Activated CD4-positive, alpha-beta T cell treated with anti-CD3 and anti-CD28 coated beads, Interleukin-2, amount 10 ng/mL, durations not matched to agents 7 days and 5 days (primary cell): ENCODE data around the gene TMEM178A. TPM values are rescaled to one million over a fixed set of nuclear protein-coding genes. Genes with fewer than 3 reads are reported as not detected.
"Not testable (repeated sequence)": the region's sequence is repeated elsewhere in the genome, so short reads cannot be mapped to it uniquely, and the experiment has no call there.

Experiments
- CTCF ChIA-PET: fragments of 350-600 bp; sonication (Branson Sonifier 250); formaldehyde crosslinking; loops from one replicate; lab custom pipeline; 2021; ENCODE audit warnings: antibody characterized with exemption; lab: Charles Lee
- POLR2A ChIA-PET: fragments of 350-600 bp; sonication (Branson Sonifier 250); formaldehyde crosslinking; loops from one replicate; lab custom pipeline; 2021; ENCODE audit warnings: antibody characterized with exemption; lab: Charles Lee
- DNase-seq: peaks from one replicate; pipeline ENCODE4 v3.0.0-alpha.2; 2020
- H3K27ac Mint-ChIP-seq: one replicate; pipeline ENCODE4 v1.8.0; 2021; ENCODE audit warnings: mild to moderate bottlenecking, moderate library complexity, mixed read lengths
- H3K27me3 Mint-ChIP-seq: one replicate; pipeline ENCODE4 v1.8.0; 2021; ENCODE audit warnings: mixed read lengths
- H3K36me3 Mint-ChIP-seq: one replicate; pipeline ENCODE4 v1.8.0; 2021; ENCODE audit warnings: low read depth, mixed read lengths
- H3K4me1 Mint-ChIP-seq: one replicate; pipeline ENCODE4 v1.8.0; 2021; ENCODE audit warnings: mixed read lengths
- H3K4me3 Mint-ChIP-seq: one replicate; pipeline ENCODE4 v1.8.0; 2021; ENCODE audit warnings: mild to moderate bottlenecking, moderate library complexity, mixed read lengths
- H3K9me3 Mint-ChIP-seq: one replicate; pipeline ENCODE4 v1.8.0; 2021; ENCODE audit warnings: mixed read lengths
- total RNA-seq, 2 experiments: library from RNA; stranded (reverse); gene quantifications; one replicate each; pipeline ENCODE4 v1.2.3, GENCODE V29; 2021

The TMEM178A gene
- total RNA-seq, 2 experiments from 2014 or later: 0.32 TPM; not detected in 1

- H3K9me3 Mint-ChIP-seq, H3K4me1 Mint-ChIP-seq, CTCF ChIA-PET: not testable (repeated sequence)
Observed at GRCh38 chr2:39656215-39656614, 9.5 kb upstream of the TMEM178A start.

GRCh38 chr2:39657287-39657937, 8.3 kb upstream of the TMEM178A start:
- H3K36me3 Mint-ChIP-seq: no peaks in the 10 kb centered on the region
- H3K4me1 Mint-ChIP-seq: no peaks in the 10 kb centered on the region
- peaks cover 25% of the 10 kb centered on the region for H3K27me3 Mint-ChIP-seq
- no peak overlapping the region for H3K27ac Mint-ChIP-seq
- peaks cover 6% of the 10 kb centered on the region for H3K9me3 Mint-ChIP-seq
- ChIA-PET CTCF (no interaction called here), POLR2A (no interaction called here)
- no peak overlapping the region for H3K4me3 Mint-ChIP-seq
- DNase-seq: no peak

More at GRCh38 chr2:39656215-39656614, 9.5 kb upstream of the TMEM178A start:
- H3K36me3 Mint-ChIP-seq, DNase-seq, H3K27ac Mint-ChIP-seq, POLR2A ChIA-PET, H3K4me3 Mint-ChIP-seq: not testable (repeated sequence)
- peaks cover 18% of the 10 kb centered on the region for H3K27me3 Mint-ChIP-seq

GRCh38 chr2:39658371-39658770, 7.3 kb upstream of the TMEM178A start:
- H3K9me3 Mint-ChIP-seq: no peaks in the 10 kb centered on the region

GRCh38 chr2:39659765-39660611, 5.7 kb upstream of the TMEM178A start:
- Mint-ChIP-seq H3K4me3 (no peak overlapping the region), H3K36me3 (no peaks in the 10 kb centered on the region), H3K9me3 (no peaks in the 10 kb centered on the region), H3K4me1 (peaks cover 2% of the 10 kb centered on the region), H3K27ac (no peak overlapping the region), H3K27me3 (peaks cover 43% of the 10 kb centered on the region)
- ChIA-PET CTCF (no interaction called here), POLR2A (no interaction called here)
- DNase-seq: no peak

More at GRCh38 chr2:39658371-39658770, 7.3 kb upstream of the TMEM178A start:
- H3K4me1 Mint-ChIP-seq: no peaks in the 10 kb centered on the region
- CTCF ChIA-PET: no interaction called here
- POLR2A ChIA-PET: no interaction called here
- H3K36me3 Mint-ChIP-seq: no peaks in the 10 kb centered on the region
- no peak for DNase-seq
- no peak overlapping the region for H3K4me3 Mint-ChIP-seq
- H3K27ac Mint-ChIP-seq: no peak overlapping the region
- peaks cover 32% of the 10 kb centered on the region for H3K27me3 Mint-ChIP-seq

- no peaks in the 10 kb centered on the region for H3K9me3 Mint-ChIP-seq
- peaks cover 47% of the 10 kb centered on the region for H3K27me3 Mint-ChIP-seq
- peaks cover 5% of the 10 kb centered on the region for H3K4me1 Mint-ChIP-seq
- DNase-seq: no peak
- no peak overlapping the region for H3K4me3 Mint-ChIP-seq
- CTCF ChIA-PET: no interaction called here
- no peak overlapping the region for H3K27ac Mint-ChIP-seq
- POLR2A ChIA-PET: no interaction called here
- no peaks in the 10 kb centered on the region for H3K36me3 Mint-ChIP-seq
Observed at GRCh38 chr2:39660612-39661236, 5.0 kb upstream of the TMEM178A start.

- Mint-ChIP-seq H3K27me3 (peaks cover 50% of the 10 kb centered on the region), H3K36me3 (no peaks in the 10 kb centered on the region), H3K9me3 (no peaks in the 10 kb centered on the region), H3K4me3 (no peak overlapping the region), H3K27ac (no peak overlapping the region), H3K4me1 (peaks cover 10% of the 10 kb centered on the region)
- CTCF ChIA-PET: interaction anchor here (0.9 kb wide), 1 partner anchor 53 kb away, joined by 3 read pairs; no protein-coding TSS in a partner anchor
- POLR2A ChIA-PET: no interaction called here
- no peak for DNase-seq
Observed at GRCh38 chr2:39661826-39662225, 3.9 kb upstream of the TMEM178A start.

GRCh38 chr2:39663187-39663930, 2.4 kb upstream of the TMEM178A start:
- DNase-seq: no peak
- Mint-ChIP-seq H3K4me3 (no peak overlapping the region), H3K4me1 (peaks cover 11% of the 10 kb centered on the region), H3K36me3 (no peaks in the 10 kb centered on the region), H3K27me3 (peaks cover 62% of the 10 kb centered on the region), H3K27ac (no peak overlapping the region), H3K9me3 (no peaks in the 10 kb centered on the region)
- ChIA-PET CTCF (no interaction called here), POLR2A (no interaction called here)

- H3K27ac Mint-ChIP-seq: no peak overlapping the region
- H3K36me3 Mint-ChIP-seq: no peaks in the 10 kb centered on the region
- H3K27me3 Mint-ChIP-seq: peaks cover 69% of the 10 kb centered on the region
- H3K9me3 Mint-ChIP-seq: no peaks in the 10 kb centered on the region
- H3K4me3 Mint-ChIP-seq: no peak overlapping the region
- ChIA-PET POLR2A (no interaction called here), CTCF (no interaction called here)
- H3K4me1 Mint-ChIP-seq: peaks cover 11% of the 10 kb centered on the region
- no peak for DNase-seq
Observed at GRCh38 chr2:39664232-39664887, 1.4 kb upstream of the TMEM178A start.

- peaks cover 11% of the 10 kb centered on the region for H3K4me1 Mint-ChIP-seq
- peaks cover 73% of the 10 kb centered on the region for H3K27me3 Mint-ChIP-seq
- ChIA-PET POLR2A (no interaction called here), CTCF (no interaction called here)
- H3K27ac Mint-ChIP-seq: no peak overlapping the region
- no peaks in the 10 kb centered on the region for H3K9me3 Mint-ChIP-seq
- DNase-seq: no peak
- H3K36me3 Mint-ChIP-seq: no peaks in the 10 kb centered on the region
- peak overlapping the region; percentile 42 for H3K4me3 Mint-ChIP-seq
Observed at GRCh38 chr2:39664888-39665591, 677 bp upstream of the TMEM178A start.

- no peak overlapping the region for H3K27ac Mint-ChIP-seq
- peak overlapping the region; percentile 63 for H3K4me3 Mint-ChIP-seq
- H3K9me3 Mint-ChIP-seq: no peaks in the 10 kb centered on the region
- H3K36me3 Mint-ChIP-seq: no peaks in the 10 kb centered on the region
- no peak for DNase-seq
- peaks cover 11% of the 10 kb centered on the region for H3K4me1 Mint-ChIP-seq
- CTCF ChIA-PET: no interaction called here
- POLR2A ChIA-PET: no interaction called here
- H3K27me3 Mint-ChIP-seq: peaks cover 80% of the 10 kb centered on the region
Observed at GRCh38 chr2:39666491-39667101, 879 bp downstream of the TMEM178A start.

- Mint-ChIP-seq H3K27ac (no peak overlapping the region), H3K9me3 (no peaks in the 10 kb centered on the region), H3K4me3 (no peak overlapping the region), H3K36me3 (no peaks in the 10 kb centered on the region), H3K4me1 (peaks cover 11% of the 10 kb centered on the region), H3K27me3 (peaks cover 82% of the 10 kb centered on the region)
- ChIA-PET CTCF (no interaction called here), POLR2A (no interaction called here)
- DNase-seq: no peak
Observed at GRCh38 chr2:39667104-39667885, 1.6 kb downstream of the TMEM178A start.
